HG02571 (cell line): Measurements from ENCODE around the gene KLRC4.
"Not testable (repeated sequence)": the region's sequence is repeated elsewhere in the genome, so short reads cannot be mapped to it uniquely, and the experiment has no call there.

Source experiments
- ATAC-seq: cut with Tn5 transposase; IDR thresholded peaks from one replicate; pipeline ENCODE4 v1.9.1; 2021; ENCODE audit warnings: mild to moderate bottlenecking, moderate library complexity; ENCODE audit not compliant: unreplicated experiment

KLRC4 gene, protein sequence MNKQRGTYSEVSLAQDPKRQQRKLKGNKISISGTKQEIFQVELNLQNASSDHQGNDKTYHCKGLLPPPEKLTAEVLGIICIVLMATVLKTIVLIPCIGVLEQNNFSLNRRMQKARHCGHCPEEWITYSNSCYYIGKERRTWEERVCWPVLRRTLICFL

DNA sequence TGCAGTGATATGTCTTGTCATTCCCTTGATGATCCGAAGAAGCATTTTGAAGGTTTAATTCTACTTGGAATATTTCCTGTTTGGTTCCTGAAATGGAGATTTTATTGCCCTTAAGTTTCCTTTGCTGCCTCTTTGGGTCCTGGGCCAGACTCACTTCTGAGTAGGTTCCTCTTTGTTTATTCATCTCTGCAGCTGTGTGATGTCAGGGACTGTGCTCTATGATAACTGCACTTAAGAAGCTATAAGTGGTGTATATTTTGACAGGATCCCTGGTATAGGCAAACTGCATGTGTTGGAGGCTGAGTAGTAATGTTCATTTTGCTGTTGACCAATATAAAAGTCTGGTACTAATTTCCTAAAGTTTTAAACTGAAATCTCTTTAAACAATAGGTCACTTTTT is at the start of gene KLRC4:
TSS of gene KLRC4 (minus strand) at position 366 of the 400 bp plus-strand sequence. CDS start at position 184, 182 bp downstream.
- no peak for ATAC-seq

DNA sequence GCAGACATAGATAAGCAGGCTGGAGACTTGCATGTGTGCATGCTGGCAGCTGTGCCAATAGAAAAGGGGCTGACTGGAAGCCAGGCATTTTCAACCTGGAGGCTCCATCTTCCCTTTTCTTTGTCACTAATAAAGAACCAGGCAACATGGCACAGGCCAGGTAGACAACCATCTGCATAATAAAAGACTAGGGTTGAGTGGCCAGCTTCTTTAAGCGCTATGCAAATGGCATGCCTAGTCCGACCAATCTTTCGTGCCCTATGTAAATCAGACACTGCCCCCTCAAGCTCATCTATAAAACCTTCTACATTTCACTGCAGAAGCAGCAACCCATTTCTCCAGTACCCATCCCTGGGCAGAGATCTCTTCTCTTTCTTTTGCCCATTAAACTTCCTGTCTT is 48.2 kb upstream of the KLRC4 start:
- no peak for ATAC-seq

- no peak for ATAC-seq
Measured at GRCh38 chr12:10456856-10457255, 47.3 kb upstream of the KLRC4 start.

DNA sequence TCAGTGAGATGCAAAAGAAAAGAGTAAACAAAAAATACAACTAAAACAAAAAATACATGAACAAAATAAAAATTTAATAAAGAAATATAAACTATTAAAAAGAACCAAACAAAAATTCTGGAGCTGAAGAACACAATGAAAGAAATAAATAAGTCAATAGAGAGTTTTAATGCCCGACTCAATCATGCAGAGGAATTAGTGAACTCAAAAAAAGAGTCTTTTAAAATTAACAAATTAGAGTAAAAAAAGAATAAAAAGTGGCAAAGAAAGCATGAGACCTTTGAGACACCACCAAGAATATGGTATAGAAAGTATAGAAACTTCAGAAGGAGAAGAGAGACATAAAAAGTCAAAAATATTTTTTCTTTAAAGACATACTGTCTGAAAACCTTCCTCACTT is 46.2 kb upstream of the KLRC4 start:
- ATAC-seq, result no peak

DNA sequence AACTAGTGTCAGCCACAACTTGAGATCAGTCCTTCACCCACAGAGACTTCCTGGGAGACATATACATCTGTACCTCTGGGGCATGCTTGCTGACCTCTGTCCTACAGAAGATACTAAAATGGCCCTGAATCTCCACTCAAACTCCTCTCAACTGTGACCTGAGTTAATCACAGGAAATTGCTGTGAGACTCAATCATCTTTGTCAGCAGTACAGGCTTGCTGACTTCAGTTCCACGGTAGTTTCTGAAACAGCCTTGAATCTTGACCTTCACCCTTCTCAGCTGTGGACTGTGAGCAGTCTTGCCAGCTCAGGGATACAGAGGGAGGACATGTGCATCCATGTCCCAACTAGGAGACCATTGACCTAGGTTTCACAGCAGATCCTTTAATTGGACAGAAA is 45.0 kb upstream of the KLRC4 start:
- no peak for ATAC-seq

DNA sequence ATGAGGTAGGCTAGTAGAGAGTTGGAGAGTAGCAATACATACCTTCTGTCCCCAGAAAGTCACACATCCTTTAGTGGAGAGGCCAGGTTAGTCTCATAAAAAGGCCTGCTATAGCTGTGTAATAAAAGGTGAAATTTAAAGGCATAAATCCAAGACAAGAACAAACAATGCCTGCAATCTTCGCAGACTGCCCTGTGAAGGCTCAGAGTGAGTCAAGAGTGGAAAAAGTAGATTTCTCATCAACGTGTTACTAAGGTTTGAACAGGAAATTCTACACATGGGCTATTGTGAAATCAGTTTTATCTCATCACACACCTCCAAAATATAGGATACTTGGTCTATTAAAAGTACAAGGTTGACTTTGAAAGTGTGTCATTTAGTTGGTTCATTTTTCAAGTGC is 43.6 kb upstream of the KLRC4 start, which contains the start of gene KLRC1:
TSS of gene KLRC1 (minus strand) at position 222 of the 400 bp plus-strand sequence. CDS start 2,221 bp downstream, outside the sequence.
- ATAC-seq, result no peak

GRCh38 chr12:10448236-10448635 is 38.7 kb upstream of the KLRC4 start:
- no peak for ATAC-seq

- ATAC-seq, result not testable (repeated sequence)
Measured at GRCh38 chr12:10446052-10446451, 36.5 kb upstream of the KLRC4 start.

- not testable (repeated sequence) for ATAC-seq
Measured at GRCh38 chr12:10441144-10441543, 31.6 kb upstream of the KLRC4 start.

- not testable (repeated sequence) for ATAC-seq
Measured at GRCh38 chr12:10439608-10440274, 30.2 kb upstream of the KLRC4 start.

DNA sequence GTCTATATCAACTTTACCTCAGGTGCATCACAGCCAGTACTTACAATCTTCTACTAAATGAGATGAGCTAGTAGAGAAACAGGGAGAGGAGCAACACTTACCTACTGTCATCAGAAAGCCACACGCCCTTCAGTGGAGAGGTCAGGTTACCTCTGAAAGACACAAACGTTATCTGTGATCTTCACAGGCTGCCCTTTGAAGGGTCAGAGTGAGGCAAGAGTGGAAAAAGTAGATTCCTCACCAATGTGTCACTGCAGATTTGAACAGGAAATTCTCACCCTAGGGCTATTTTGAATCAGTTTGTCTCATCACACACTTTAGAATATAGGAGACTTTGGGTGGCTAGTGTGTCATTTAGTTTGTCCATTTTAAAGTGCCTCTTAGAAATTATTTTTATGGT is 28.0 kb upstream of the KLRC4 start:
- not testable (repeated sequence) for ATAC-seq

DNA sequence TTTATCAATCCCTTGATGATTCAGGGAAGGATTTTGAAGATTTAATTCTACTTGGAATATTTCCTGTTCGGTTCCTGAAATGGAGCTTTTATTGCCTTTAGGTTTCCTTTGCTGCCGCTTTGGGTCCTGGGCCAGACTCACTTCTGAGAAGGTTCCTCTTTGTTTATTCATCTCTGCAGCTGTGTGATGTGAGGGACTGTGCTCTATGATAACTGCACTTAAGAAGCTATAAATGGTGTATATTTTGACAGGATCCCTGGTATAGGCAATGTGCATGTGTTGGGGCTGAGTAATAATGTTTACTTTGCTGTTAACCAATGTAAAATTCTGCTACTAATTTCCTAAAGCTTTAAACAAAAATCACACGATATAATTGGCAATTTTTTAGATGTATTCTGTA is 26.3 kb upstream of the KLRC4 start, which contains the start of gene KLRC2:
TSS of gene KLRC2 (minus strand) at position 195 of the 400 bp plus-strand sequence. CDS start at position 171, 24 bp downstream.
- not testable (repeated sequence) for ATAC-seq

- ATAC-seq, result not testable (repeated sequence)
Measured at GRCh38 chr12:10430623-10431022, 21.1 kb upstream of the KLRC4 start.

DNA sequence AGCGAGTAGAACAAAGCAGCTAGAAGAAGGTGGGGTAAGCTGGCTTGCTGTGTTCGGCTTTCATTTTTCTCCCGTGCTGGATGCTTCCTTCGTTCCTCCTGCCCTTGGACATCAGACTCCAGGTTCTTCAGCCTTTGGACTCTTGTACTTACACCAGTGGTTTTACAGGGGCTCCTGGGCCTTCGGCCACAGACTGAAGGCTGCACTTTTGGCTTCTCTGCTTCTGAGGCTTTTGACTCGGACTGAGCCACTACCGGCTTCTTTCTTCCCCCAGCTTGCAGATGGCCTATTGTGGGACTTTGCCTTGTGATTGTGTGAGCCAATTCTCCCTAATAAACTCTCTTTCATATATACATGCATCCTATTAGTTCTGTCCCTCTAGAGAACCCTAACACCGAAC is 16.4 kb upstream of the KLRC4 start:
- ATAC-seq, result not testable (repeated sequence)

- ATAC-seq, result not testable (repeated sequence)
Measured at GRCh38 chr12:10424260-10424899, 14.8 kb upstream of the KLRC4 start.

DNA sequence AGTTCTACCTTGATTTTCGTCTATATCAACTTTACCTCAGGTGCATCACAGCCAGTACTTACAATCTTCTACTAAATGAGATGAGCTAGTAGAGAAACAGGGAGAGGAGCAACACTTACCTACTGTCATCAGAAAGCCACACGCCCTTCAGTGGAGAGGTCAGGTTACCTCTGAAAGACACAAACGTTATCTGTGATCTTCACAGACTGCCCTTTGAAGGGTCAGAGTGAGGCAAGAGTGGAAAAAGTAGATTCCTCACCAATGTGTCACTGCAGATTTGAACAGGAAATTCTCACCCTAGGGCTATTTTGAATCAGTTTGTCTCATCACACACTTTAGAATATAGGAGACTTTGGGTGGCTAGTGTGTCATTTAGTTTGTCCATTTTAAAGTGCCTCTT is 12.6 kb upstream of the KLRC4 start:
- not testable (repeated sequence) for ATAC-seq

- ATAC-seq, result not testable (repeated sequence)
Measured at GRCh38 chr12:10420334-10420733, 10.8 kb upstream of the KLRC4 start, which contains the start of gene KLRC3. Gene KLRC3 (minus strand): TSS chr12:10420595. CDS start chr12:10420550, 45 bp downstream.

DNA sequence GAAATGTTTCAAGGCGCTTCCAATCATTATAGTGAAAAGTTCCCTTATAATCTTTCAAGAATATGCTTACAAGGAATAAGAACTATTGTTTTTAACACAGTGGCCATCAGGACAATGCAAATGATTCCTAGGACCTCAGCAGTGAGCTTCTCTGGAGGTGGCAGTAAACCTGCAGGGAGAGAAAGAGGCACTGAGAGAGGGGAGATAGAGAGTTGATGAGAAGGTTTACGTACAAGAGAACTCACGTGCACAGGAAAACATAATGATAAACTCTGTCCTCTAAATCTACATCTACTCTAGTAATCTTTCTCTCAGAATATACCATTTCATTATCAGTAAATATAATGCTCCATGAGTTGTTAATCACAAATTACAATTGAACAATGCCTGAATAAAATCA is 715 bp downstream of the KLRC4 start:
- no peak for ATAC-seq

DNA sequence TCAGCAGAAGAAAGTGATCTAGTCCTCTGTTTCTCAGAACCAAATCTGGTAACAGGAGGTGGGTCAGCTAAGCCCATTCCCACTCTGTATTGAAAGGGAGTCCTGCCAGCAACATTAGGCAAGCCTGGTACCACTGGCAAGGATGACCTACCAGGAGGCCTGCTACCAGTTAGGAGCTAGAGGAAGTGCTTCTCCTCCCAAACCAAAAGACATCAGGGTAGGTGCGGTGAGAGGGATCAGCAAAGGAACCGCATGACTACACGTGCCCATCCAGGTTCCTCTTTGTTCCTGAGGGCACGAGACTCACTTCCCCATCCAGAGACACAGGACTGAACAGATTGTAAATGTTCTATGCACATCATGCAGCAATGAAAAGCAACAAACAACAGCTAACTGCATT is 2.8 kb downstream of the KLRC4 start:
- no peak for ATAC-seq

DNA sequence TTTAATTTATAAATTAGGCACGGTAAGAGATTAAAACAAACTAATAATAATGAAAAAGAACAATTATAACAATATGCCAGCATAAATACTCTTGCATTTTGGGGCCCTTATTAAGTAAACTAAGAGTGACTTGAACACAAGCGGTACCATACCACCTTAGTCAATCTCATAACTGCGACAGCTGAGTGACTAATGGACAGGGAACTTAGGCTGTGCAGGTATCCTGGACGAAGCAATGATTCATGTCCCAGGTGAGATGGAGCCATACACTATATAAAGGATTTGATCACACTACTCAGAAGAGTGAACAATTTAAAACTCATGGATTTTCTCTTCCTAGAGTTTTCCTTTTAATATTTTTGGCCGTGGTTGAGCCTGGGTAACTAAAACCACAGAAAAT is 4.3 kb downstream of the KLRC4 start:
- ATAC-seq, result no peak

GRCh38 chr12:10404798-10405197 is 4.8 kb downstream of the KLRC4 start:
- no peak for ATAC-seq

- no peak for ATAC-seq
Measured at GRCh38 chr12:10400829-10401228, 8.7 kb downstream of the KLRC4 start.
